Measurements from ENCODE around the gene MTG2. TPM values are rescaled to one million over a fixed set of nuclear protein-coding genes. Genes with fewer than 3 reads are reported as not detected.
A peak's percentile ranks its signal among the peaks of the same experiment; 100 is the strongest.

MTG2 gene
- total RNA-seq (10 to 100 TPM; 24.6 to 33.3 TPM), polyA plus RNA-seq (10 to 100 TPM in 1 of 2 donors, 1 to 10 TPM in 1; 5.3 to 55.3 TPM)
- long read RNA-seq, donor 1, transcript MTG2-201 (7 exons, 2,929 nt): major isoform, 42 of 102 reads
- long read RNA-seq, donor 1, partial matches to known transcripts: 39 of 102 reads
- long read RNA-seq, donor 1, other reads (novel, unspliced or antisense): 19 of 102 reads
- long read RNA-seq, donor 2, transcript MTG2-201 (7 exons, 2,929 nt): major isoform, 5 of 20 reads
- long read RNA-seq, donor 2, partial matches to known transcripts: 5 of 20 reads
- long read RNA-seq, donor 2, other reads (novel, unspliced or antisense): 9 of 20 reads

GRCh38 chr20:62182469-62183425 is at the start of gene MTG2:
Gene MTG2 (plus strand): TSS chr20:62183028. CDS start chr20:62193421, 10,393 bp downstream.
- H3K4me3 ChIP-seq (ENCODE audit: low read length in 2 of 2): peak within 1 kb of the TSS; percentile 56 to 91
- H3K27me3 ChIP-seq (ENCODE audit: control insufficient read depth in 1 of 2, insufficient read depth in 2 of 2, low read length in 1 of 2): no peaks in the 10 kb centered on the region
- peak; percentile 97 to 99 for DNase-seq
- H3K36me3 ChIP-seq (ENCODE audit: control insufficient read depth in 1 of 2, insufficient read depth in 2 of 2, low read length in 1 of 2): no peaks in the 10 kb centered on the region
- no peaks in the 10 kb centered on the region for H3K9me3 ChIP-seq (ENCODE audit: control insufficient read depth, low read length)
- 0% methylated on average over 85 to 96 of the region's 96 CpGs for WGBS, 2 donors
- H3K27ac ChIP-seq (ENCODE audit: low read depth in 1 of 2, low read length in 2 of 2): peak within 1 kb of the TSS; percentile 49 to 55
- ATAC-seq (ENCODE audit: low FRiP score): peak; percentile 97
- peaks cover 0 to 3% of the 10 kb centered on the region in 2 donors for H3K4me1 ChIP-seq (ENCODE audit: control insufficient read depth in 1 of 2, insufficient read depth in 2 of 2, low read length in 2 of 2)
- intact Hi-C loops (cut with DNase I): loop anchor here in 1 of 2 donors (2.0 to 10.0 kb wide), 3 partner anchors 40 to 192 kb away; partner anchors contain the start of genes OSBPL2, PSMA7 and SS18L1

- Histone ChIP-seq H3K27ac (ENCODE audit: low read depth in 1 of 2, low read length in 2 of 2) (no peak overlapping the region), H3K27me3 (ENCODE audit: control insufficient read depth in 1 of 2, insufficient read depth in 2 of 2, low read length in 1 of 2) (no peaks in the 10 kb centered on the region), H3K9me3 (ENCODE audit: control insufficient read depth, low read length) (no peaks in the 10 kb centered on the region), H3K4me3 (ENCODE audit: low read length in 2 of 2) (no peak overlapping the region), H3K36me3 (ENCODE audit: control insufficient read depth in 1 of 2, insufficient read depth in 2 of 2, low read length in 1 of 2) (peaks cover 0 to 24% of the 10 kb centered on the region in 2 donors), H3K4me1 (ENCODE audit: control insufficient read depth in 1 of 2, insufficient read depth in 2 of 2, low read length in 2 of 2) (no peaks in the 10 kb centered on the region)
- intact Hi-C loops (cut with DNase I): no loop called here
- WGBS, 2 donors: 76 to 81% methylated on average over 29 of the region's 29 CpGs
- ATAC-seq (ENCODE audit: low FRiP score) (no peak), DNase-seq (peak in 1 of 2 donors; percentile 83)
These were observed 49.6 kb upstream of the MTG2 start for GRCh38 chr20:62133051-62133845.

DNA sequence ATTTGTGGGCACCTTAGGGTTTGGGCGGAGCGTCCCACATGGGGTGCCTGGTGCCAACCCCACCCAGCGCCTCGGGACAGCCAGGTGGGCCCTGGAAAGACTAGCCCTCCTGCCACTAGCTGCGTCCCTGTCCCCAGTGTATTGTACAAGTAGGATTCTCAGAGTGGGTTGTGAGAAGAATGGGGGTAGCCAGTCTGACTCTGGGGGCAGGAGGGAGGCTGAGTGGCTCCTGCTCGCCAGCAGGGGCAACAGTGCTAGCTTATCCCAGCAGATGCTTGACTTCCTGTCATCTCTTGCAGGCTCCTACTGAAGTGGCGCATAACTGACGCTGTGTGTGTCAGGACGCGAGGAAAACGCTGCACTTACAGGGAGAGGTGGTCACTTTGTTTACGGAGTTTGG is 49.0 kb upstream of the MTG2 start:
- ATAC-seq (ENCODE audit: low FRiP score): no peak
- intact Hi-C loops (cut with DNase I): loop anchor here in 1 of 2 donors (1.0 kb wide), 1 partner anchor 9 kb away; no protein-coding TSS in a partner anchor

GRCh38 chr20:62134735-62135231 is 48.0 kb upstream of the MTG2 start:
- Histone ChIP-seq H3K4me1 (ENCODE audit: control insufficient read depth in 1 of 2, insufficient read depth in 2 of 2, low read length in 2 of 2) (no peaks in the 10 kb centered on the region), H3K27ac (ENCODE audit: low read depth in 1 of 2, low read length in 2 of 2) (no peak overlapping the region), H3K9me3 (ENCODE audit: control insufficient read depth, low read length) (no peaks in the 10 kb centered on the region), H3K4me3 (ENCODE audit: low read length in 2 of 2) (no peak overlapping the region), H3K36me3 (ENCODE audit: control insufficient read depth in 1 of 2, insufficient read depth in 2 of 2, low read length in 1 of 2) (peaks cover 0 to 30% of the 10 kb centered on the region in 2 donors), H3K27me3 (ENCODE audit: control insufficient read depth in 1 of 2, insufficient read depth in 2 of 2, low read length in 1 of 2) (no peaks in the 10 kb centered on the region)
- DNase-seq (peak in 1 of 2 donors; percentile 78), ATAC-seq (ENCODE audit: low FRiP score) (no peak)
- intact Hi-C loops (cut with DNase I): loop anchor here (1.0 to 5.0 kb wide), 4 partner anchors 9 to 122 kb away; partner anchors contain the start of gene TAF4 (in 2 of the 2)
- 51 to 53% methylated on average over 11 of the region's 11 CpGs for WGBS, 2 donors

More for the DNA sequence above, 49.0 kb upstream of the MTG2 start:
- H3K36me3 ChIP-seq (ENCODE audit: control insufficient read depth in 1 of 2, insufficient read depth in 2 of 2, low read length in 1 of 2): peaks cover 0 to 25% of the 10 kb centered on the region in 2 donors
- H3K4me1 ChIP-seq (ENCODE audit: control insufficient read depth in 1 of 2, insufficient read depth in 2 of 2, low read length in 2 of 2): no peaks in the 10 kb centered on the region
- no peaks in the 10 kb centered on the region for H3K27me3 ChIP-seq (ENCODE audit: control insufficient read depth in 1 of 2, insufficient read depth in 2 of 2, low read length in 1 of 2)
- 79 to 84% methylated on average over 12 of the region's 12 CpGs for WGBS, 2 donors
- DNase-seq: no peak
- no peaks in the 10 kb centered on the region for H3K9me3 ChIP-seq (ENCODE audit: control insufficient read depth, low read length)
- no peak overlapping the region for H3K4me3 ChIP-seq (ENCODE audit: low read length in 2 of 2)
- no peak overlapping the region for H3K27ac ChIP-seq (ENCODE audit: low read depth in 1 of 2, low read length in 2 of 2)

DNA sequence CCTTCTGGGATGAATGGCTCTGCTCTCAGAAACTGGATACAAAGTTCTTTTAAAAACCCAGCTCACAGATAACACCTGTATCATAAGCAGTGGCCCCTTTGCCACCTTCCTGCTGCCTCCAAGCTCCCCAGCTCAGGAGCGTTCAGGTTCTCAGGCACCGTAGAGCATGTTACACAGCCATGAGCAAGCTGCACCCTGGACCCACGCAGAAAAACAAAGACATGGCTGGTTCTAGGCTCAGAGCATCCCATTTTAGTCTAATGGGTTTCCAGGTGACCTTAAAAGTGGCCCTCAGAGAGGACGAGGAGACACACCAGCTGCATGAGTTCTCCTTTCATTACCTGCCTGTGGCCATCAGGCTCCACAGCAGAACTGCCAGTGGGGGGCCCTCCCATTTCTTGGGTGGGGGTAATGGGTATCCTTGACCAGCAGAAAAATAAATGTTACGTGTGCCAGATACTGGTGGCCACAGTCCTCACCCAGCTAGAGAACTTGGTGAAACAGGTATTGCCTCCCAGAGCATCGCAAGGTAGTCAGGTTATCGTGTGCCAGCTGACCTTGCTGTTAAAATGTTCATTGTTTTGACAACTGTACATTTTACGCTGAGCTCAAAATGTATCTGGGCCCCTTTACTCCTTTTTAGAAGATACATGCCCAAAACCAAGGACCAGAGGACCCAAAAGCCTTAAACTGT is 47.1 kb upstream of the MTG2 start:
- WGBS, 2 donors: 83 to 84% methylated on average over 8 of the region's 8 CpGs
- intact Hi-C loops (cut with DNase I): loop anchor here (2.0 to 5.0 kb wide), 4 partner anchors 68 to 125 kb away; partner anchors contain the start of gene TAF4 (in 2 of the 2)
- Histone ChIP-seq H3K27ac (ENCODE audit: low read depth in 1 of 2, low read length in 2 of 2) (no peak overlapping the region), H3K36me3 (ENCODE audit: control insufficient read depth in 1 of 2, insufficient read depth in 2 of 2, low read length in 1 of 2) (peaks cover 0 to 29% of the 10 kb centered on the region in 2 donors), H3K4me3 (ENCODE audit: low read length in 2 of 2) (no peak overlapping the region), H3K4me1 (ENCODE audit: control insufficient read depth in 1 of 2, insufficient read depth in 2 of 2, low read length in 2 of 2) (no peaks in the 10 kb centered on the region), H3K27me3 (ENCODE audit: control insufficient read depth in 1 of 2, insufficient read depth in 2 of 2, low read length in 1 of 2) (no peaks in the 10 kb centered on the region), H3K9me3 (ENCODE audit: control insufficient read depth, low read length) (no peaks in the 10 kb centered on the region)
- no peak for ATAC-seq (ENCODE audit: low FRiP score)
- no peak for DNase-seq

DNA sequence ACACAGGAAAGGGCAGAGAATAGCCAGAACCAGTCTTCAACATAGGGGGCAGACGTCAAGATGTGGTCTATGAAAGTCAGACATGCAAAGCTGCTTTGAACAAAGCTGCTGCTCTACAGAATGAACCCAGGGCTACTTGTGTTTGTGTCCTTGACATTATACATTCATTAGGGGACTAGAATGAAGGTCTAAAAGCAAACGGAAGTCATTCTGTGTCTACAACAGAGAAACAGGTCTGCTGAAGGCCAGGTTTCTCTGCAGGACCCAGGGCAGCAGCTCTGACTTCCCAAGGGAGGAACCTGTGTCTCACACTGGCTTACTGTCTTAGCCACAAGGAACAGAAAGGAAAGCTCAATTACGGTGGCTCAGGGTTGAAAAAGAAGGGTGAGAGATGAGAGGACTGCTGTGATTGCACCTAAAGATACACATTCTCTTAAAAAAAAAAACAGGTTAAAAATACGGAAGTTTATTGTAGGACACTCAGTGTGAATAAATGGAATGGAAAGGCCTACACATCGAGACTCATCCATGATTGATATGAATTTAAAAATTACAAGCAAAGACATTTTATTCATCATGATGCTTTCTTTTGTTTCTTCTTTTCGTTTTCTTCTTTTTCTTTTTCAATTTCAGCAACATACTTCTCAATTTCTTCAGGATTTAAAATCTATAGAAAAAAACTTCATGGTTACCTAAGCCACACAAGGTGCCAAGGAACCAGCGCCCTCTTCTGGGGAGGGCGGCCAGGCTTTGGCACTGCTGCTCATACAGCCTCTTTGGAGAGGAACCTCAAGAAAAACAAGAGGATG is 46.3 kb upstream of the MTG2 start:
- Histone ChIP-seq H3K4me3 (ENCODE audit: low read length in 2 of 2) (no peak overlapping the region), H3K36me3 (ENCODE audit: control insufficient read depth in 1 of 2, insufficient read depth in 2 of 2, low read length in 1 of 2) (peaks cover 0 to 24% of the 10 kb centered on the region in 2 donors), H3K4me1 (ENCODE audit: control insufficient read depth in 1 of 2, insufficient read depth in 2 of 2, low read length in 2 of 2) (no peaks in the 10 kb centered on the region), H3K9me3 (ENCODE audit: control insufficient read depth, low read length) (no peaks in the 10 kb centered on the region), H3K27me3 (ENCODE audit: control insufficient read depth in 1 of 2, insufficient read depth in 2 of 2, low read length in 1 of 2) (no peaks in the 10 kb centered on the region), H3K27ac (ENCODE audit: low read depth in 1 of 2, low read length in 2 of 2) (no peak overlapping the region)
- DNase-seq (peak; percentile 74 to 86), ATAC-seq (ENCODE audit: low FRiP score) (peak; percentile 61)
- 43 to 45% methylated on average over 8 of the region's 8 CpGs for WGBS, 2 donors
- intact Hi-C loops (cut with DNase I): loop anchor here (2.0 to 5.0 kb wide), 4 partner anchors 69 to 126 kb away; partner anchors contain the start of gene TAF4 (in 2 of the 2)

DNA sequence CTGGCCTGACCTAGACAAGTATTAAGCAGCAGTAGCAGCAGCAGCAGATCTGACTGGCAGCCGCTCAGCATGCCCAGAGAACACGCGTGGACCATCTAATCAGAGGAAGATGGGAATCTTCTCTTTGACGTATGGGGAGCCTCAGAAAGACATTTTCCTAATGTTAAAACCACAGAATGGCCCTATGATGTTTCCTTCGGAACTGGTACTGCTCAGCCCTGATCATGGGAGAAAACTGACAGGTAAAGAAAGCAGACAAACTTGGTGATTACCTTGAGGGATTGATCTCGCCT is 45.8 kb upstream of the MTG2 start:
- no peak overlapping the region for H3K4me3 ChIP-seq (ENCODE audit: low read length in 2 of 2)
- ATAC-seq (ENCODE audit: low FRiP score) (no peak), DNase-seq (no peak)
- H3K27me3 ChIP-seq (ENCODE audit: control insufficient read depth in 1 of 2, insufficient read depth in 2 of 2, low read length in 1 of 2): no peaks in the 10 kb centered on the region
- peaks cover 0 to 20% of the 10 kb centered on the region in 2 donors for H3K36me3 ChIP-seq (ENCODE audit: control insufficient read depth in 1 of 2, insufficient read depth in 2 of 2, low read length in 1 of 2)
- H3K9me3 ChIP-seq (ENCODE audit: control insufficient read depth, low read length): no peaks in the 10 kb centered on the region
- intact Hi-C loops (cut with DNase I): loop anchor here (2.0 to 5.0 kb wide), 4 partner anchors 70 to 126 kb away; partner anchors contain the start of gene TAF4 (in 2 of the 2)
- H3K27ac ChIP-seq (ENCODE audit: low read depth in 1 of 2, low read length in 2 of 2): no peak overlapping the region
- WGBS, 2 donors: 64 to 66% methylated on average over 6 of the region's 6 CpGs
- H3K4me1 ChIP-seq (ENCODE audit: control insufficient read depth in 1 of 2, insufficient read depth in 2 of 2, low read length in 2 of 2): no peaks in the 10 kb centered on the region
